Lower leg skin (tissue), 4 donors: ENCODE results near the gene CHID1. TPM values are rescaled to one million over a fixed set of nuclear protein-coding genes. Genes with fewer than 3 reads are reported as not detected.

Source experiments
- DNase-seq, 2 donors: peaks; one replicate each; pipeline ENCODE4 v3.0.0-alpha.2; 2019; ENCODE audit warnings: low spot score in 2 of 2
- H3K4me3 ChIP-seq: fragments of 200-600 bp; sonication (generic); 2 replicates; pipeline ENCODE4 v1.5.1; 2017; ENCODE audit warnings: mild to moderate bottlenecking, low read depth; ENCODE audit not compliant: poor library complexity, severe bottlenecking
- CTCF ChIP-seq, 3 donors: fragments of 450-650 bp; IDR thresholded peaks; one replicate each; pipeline ENCODE4 v1.5.1; 2016; ENCODE audit warnings: antibody characterized with exemption in 3 of 3, mild to moderate bottlenecking in 3 of 3, moderate library complexity in 2 of 3
- POLR2A ChIP-seq, 2 donors: fragments of 450-650 bp; IDR thresholded peaks; one replicate each; pipeline ENCODE4 v1.6.1; 2016 to 2017; ENCODE audit warnings: antibody characterized with exemption in 2 of 2, mild to moderate bottlenecking in 1 of 2, moderate library complexity in 1 of 2
- WGBS, 2 donors: methylation state at CpG; one replicate each; pipeline ENCODE4 v1.1.5; 2018; 5-methylcytosine and 5-hydroxymethylcytosine counted together
- intact Hi-C: fragments of 100-400 bp; cut with DNase I; formaldehyde crosslinking; loops from one replicate; pipeline ENCODE4 v1.15.0; 2023; ENCODE audit warnings: low total_unique reads
- total RNA-seq, 4 donors: library from RNA; depleted of rRNA; stranded (reverse); fragments of >200 nt; gene quantifications; one replicate each; pipeline ENCODE4 v1.1.0, GENCODE V29; 2016

Gene CHID1
- total RNA-seq, 4 donors from 2014 or later: 35.5 to 59.4 (median 50.7) TPM

GRCh38 chr11:836700-837099 is 73.9 kb downstream of the CHID1 start:
- intact Hi-C loops: no loop called here
- no peak overlapping the region for H3K4me3 ChIP-seq
- DNase-seq: no peak
- WGBS, 2 donors: 77 to 80% methylated on average over 9 of the region's 9 CpGs
- TF ChIP-seq CTCF (IDR thresholded peaks at IDR 0.05): no peak
- TF ChIP-seq POLR2A (IDR thresholded peaks at IDR 0.05): no peak

- no peak overlapping the region for H3K4me3 ChIP-seq
- 84 to 96% methylated on average over 10 to 11 of the region's 14 CpGs for WGBS, 2 donors
- intact Hi-C loops: no loop called here
- no peak for DNase-seq
- TF ChIP-seq CTCF (IDR thresholded peaks at IDR 0.05) (no peak), POLR2A (IDR thresholded peaks at IDR 0.05) (no peak)
Measured at GRCh38 chr11:836274-836673, 74.3 kb downstream of the CHID1 start.

GRCh38 chr11:834371-835316 is 76.0 kb downstream of the CHID1 start:
- no peak overlapping the region for H3K4me3 ChIP-seq
- intact Hi-C loops: no loop called here
- TF ChIP-seq CTCF (IDR thresholded peaks at IDR 0.05): no peak
- TF ChIP-seq POLR2A (IDR thresholded peaks at IDR 0.05): no peak
- DNase-seq: no peak
- WGBS, 2 donors: 11 to 24% methylated on average over 12 to 31 of the region's 31 CpGs

GRCh38 chr11:833849-834311 is 76.7 kb downstream of the CHID1 start:
- DNase-seq: no peak
- 22 to 26% methylated on average over 9 of the region's 9 CpGs for WGBS, 2 donors
- peak overlapping the region; percentile 55 for H3K4me3 ChIP-seq
- TF ChIP-seq POLR2A (IDR thresholded peaks at IDR 0.05): no peak
- intact Hi-C loops: no loop called here

- H3K4me3 ChIP-seq: peak overlapping the region; percentile 55
- DNase-seq: peak in 1 of 2 donors; percentile 93
- no peak for TF ChIP-seq POLR2A (IDR thresholded peaks at IDR 0.05)
- no peak for TF ChIP-seq CTCF (IDR thresholded peaks at IDR 0.05)
- 0 to 2% methylated on average over 5 to 8 of the region's 55 CpGs for WGBS, 2 donors
- intact Hi-C loops: no loop called here
Measured at GRCh38 chr11:833114-833791, 77.4 kb downstream of the CHID1 start.

GRCh38 chr11:832529-833113 is 78.0 kb downstream of the CHID1 start, which contains the start of gene CD151:
CD151 (plus strand) TSS chr11:832952; CDS start chr11:836070, 3,118 bp downstream.
- H3K4me3 ChIP-seq: peak within 1 kb of the TSS; percentile 55
- DNase-seq: no peak

More at GRCh38 chr11:832529-833113, 78.0 kb downstream of the CHID1 start, which contains the start of gene CD151:
- intact Hi-C loops: no loop called here
- whole genome bisulfite sequencing, 2 donors: 4 to 11% methylated on average over 5 to 12 of the region's 67 CpGs
- TF ChIP-seq POLR2A (IDR thresholded peaks at IDR 0.05) (no peak), CTCF (IDR thresholded peaks at IDR 0.05) (no peak)
